Heart left ventricle (tissue), 16 donors: Measurements from ENCODE around the gene DRC3. TPM values are rescaled to one million over a fixed set of nuclear protein-coding genes. Genes with fewer than 3 reads are reported as not detected.

Experiments used
- ATAC-seq, 4 donors: fragments of 200-7000 bp; cut with Tn5 transposase; one replicate each; pipeline ENCODE4 v1.9.1; 2020 to 2022; ENCODE audit warnings: moderate library complexity in 4 of 4, mild to moderate bottlenecking in 3 of 4, moderate number of reproducible peaks in 1 of 4
- DNase-seq, 5 donors: peaks; one replicate each; pipeline ENCODE4 v3.0.0-alpha.2; 2020
- H3K27ac ChIP-seq, 12 donors: fragments of 200-600 bp; sonication (generic) in 4 of 12; one replicate each; pipeline versions ENCODE4 v1.5.0 to v1.8.0; 2016 to 2022; ENCODE audit warnings: mild to moderate bottlenecking in 2 of 12
- H3K27me3 ChIP-seq, 9 donors: fragments of 200-600 bp; sonication (generic) in 2 of 9; one replicate each; pipeline versions ENCODE4 v1.5.1 to v1.8.0; 2016 to 2022; ENCODE audit warnings: mild to moderate bottlenecking in 3 of 9
- H3K36me3 ChIP-seq, 9 donors: fragments of 200-600 bp; sonication (generic) in 2 of 9; one replicate each; pipeline versions ENCODE4 v1.5.0 to v1.8.0; 2018 to 2022; ENCODE audit warnings: mild to moderate bottlenecking in 2 of 9
- H3K4me1 ChIP-seq, 12 donors: fragments of 200-600 bp; sonication (generic) in 4 of 12; one replicate each; pipeline versions ENCODE4 v1.5.0 to v1.8.0; 2016 to 2022; ENCODE audit warnings: mild to moderate bottlenecking in 3 of 12
- H3K4me3 ChIP-seq, 12 donors: fragments of 200-600 bp; sonication (generic) in 4 of 12; one replicate each; pipeline versions ENCODE4 v1.5.0 to v1.8.0; 2017 to 2022; ENCODE audit warnings: mild to moderate bottlenecking in 9 of 12, moderate library complexity in 4 of 12
- H3K9me3 ChIP-seq, 12 donors: fragments of 200-600 bp; sonication (generic) in 4 of 12; one replicate each; pipeline versions ENCODE4 v1.5.0 to v1.8.0; 2016 to 2022; ENCODE audit warnings: mild to moderate bottlenecking in 1 of 12
- CTCF ChIP-seq, 12 donors: fragments of 200-600 bp; sonication (generic) in 4 of 12; IDR thresholded peaks; one replicate each; pipeline versions ENCODE4 v1.5.0 to v1.8.0; 2018 to 2022; ENCODE audit warnings: antibody characterized with exemption in 12 of 12, mild to moderate bottlenecking in 5 of 12
- POLR2A ChIP-seq, 2 donors: fragments of 450-650 bp; IDR thresholded peaks; one replicate each; pipeline ENCODE4 v1.6.1; 2017; ENCODE audit warnings: antibody characterized with exemption in 2 of 2, mild to moderate bottlenecking in 2 of 2, moderate library complexity in 2 of 2
- WGBS, 4 donors: extraction: QIAGEN DNeasy Blood & Tissue Kit in 2 of 4; methylation state at CpG; one replicate each; pipeline versions ENCODE4 v1.1.5 to v1.1.7; 2013 to 2018; 5-methylcytosine and 5-hydroxymethylcytosine counted together
- intact Hi-C, 10 donors: fragments of 100-400 bp; cut with DNase I; formaldehyde crosslinking; loops; one replicate each; pipeline versions ENCODE4 v1.11.1 to v1.14.2; 2022
- polyA plus RNA-seq, 2 donors: library from polyadenylated mRNA; stranded (reverse); fragments of 200-250 nt; gene quantifications; one replicate each; pipeline ENCODE4 v1.2.3, GENCODE V29; 2013
- total RNA-seq, 9 donors: library from RNA; depleted of rRNA in 2 of 9; stranded (reverse); fragments of >200 nt in 2 of 9; fragmentation: NEBNext Ultra II Directional in 3 of 9; extraction: Animal tissue kit (Norgen Biotek cat#: 25700) in 3 of 9; gene quantifications; one replicate each; pipeline versions ENCODE4 v1.1.0 to v1.2.4, GENCODE V29; 2016 to 2023
- donor health status: ischemic (EF 13 %, LVEDD 7.1; RV severe dilation, severe dysfunction).
- donor health status: healthy with polysubstance abuse.
- donor health status: DM: no; HTN: yes; CAD: no.
- donor health status: DM: no; HTN: no; CAD: no.
- donor health status: ischemic (EF 25% LVEDD 6.9; RV normal size, moderate dysfunction).
- donor health status: ischemic (EF 25% LVEDD 5.7; RV mildly dilated, moderate dysfunction).
- donor health status: healthy.
- donor health status: DM: yes; HTN: yes; CAD: no.
- donor health status: ischemic (EF 35%, LVEDD 5.7; RV mildly dilated, moderate dysfunction).
- donor health status: nonischemic (EF 11% LVEDD 7.7; RV severe dilation, severe dysfunction).
- donor health status: DM: yes; HTN: yes; CAD: no.
- donor health status: PGD.
- donor health status: ischemic (EF 29% LVEDD 5.4; RV normal size, mild dysfunction).
- donor health status: nonischemic (EF 23%, LVEDD 6.1; RV moderate dilation, normal function).

DRC3 gene
- total and polyA plus RNA-seq, 11 donors, result 0.42 to 3.7 (median 1.00) TPM

GRCh38 chr17:18040261-18040858 is 67.7 kb downstream of the DRC3 start:
- peaks cover 0 to 57% (median 32%) of the 10 kb centered on the region in 12 donors for H3K4me1 ChIP-seq
- H3K9me3 ChIP-seq, result no peaks in the 10 kb centered on the region
- DNase-seq (no peak), ATAC-seq (no peak)
- 17 to 38% (median 26%) methylated on average over 6 of the region's 6 CpGs for WGBS, 4 donors
- no peaks in the 10 kb centered on the region for H3K27me3 ChIP-seq
- H3K36me3 ChIP-seq, result peaks cover 0 to 7% (median 5%) of the 10 kb centered on the region in 9 donors
- peak overlapping the region; percentile 72 to 95 (median 88) for H3K4me3 ChIP-seq
- H3K27ac ChIP-seq, result peak overlapping the region in 7 of 12 donors; percentile 3 to 89 (median 74)
- no peak for TF ChIP-seq CTCF (IDR thresholded peaks at IDR 0.05)
- no peak for TF ChIP-seq POLR2A (IDR thresholded peaks at IDR 0.05)
- intact Hi-C loops, result no loop called here

- ATAC-seq (no peak), DNase-seq (no peak)
- no peak overlapping the region for H3K4me3 ChIP-seq
- no peaks in the 10 kb centered on the region for H3K9me3 ChIP-seq
- H3K4me1 ChIP-seq, result peaks cover 0 to 57% (median 31%) of the 10 kb centered on the region in 12 donors
- intact Hi-C loops, result no loop called here
- no peaks in the 10 kb centered on the region for H3K27me3 ChIP-seq
- 35 to 68% (median 41%) methylated on average over 1 of the region's 1 CpG for WGBS, 4 donors
- TF ChIP-seq POLR2A (IDR thresholded peaks at IDR 0.05), result no peak
- no peak for TF ChIP-seq CTCF (IDR thresholded peaks at IDR 0.05)
- H3K36me3 ChIP-seq, result peaks cover 0 to 20% (median 14%) of the 10 kb centered on the region in 9 donors
- H3K27ac ChIP-seq, result no peak overlapping the region
Observed at GRCh38 chr17:18041776-18042175, 69.1 kb downstream of the DRC3 start.

GRCh38 chr17:18042983-18043382 is 70.3 kb downstream of the DRC3 start:
- Histone ChIP-seq H3K4me3 (no peak overlapping the region), H3K27ac (no peak overlapping the region), H3K9me3 (no peaks in the 10 kb centered on the region), H3K27me3 (no peaks in the 10 kb centered on the region), H3K36me3 (peaks cover 0 to 30% (median 23%) of the 10 kb centered on the region in 9 donors), H3K4me1 (peaks cover 0 to 47% (median 27%) of the 10 kb centered on the region in 12 donors)
- TF ChIP-seq CTCF (IDR thresholded peaks at IDR 0.05) (no peak), POLR2A (IDR thresholded peaks at IDR 0.05) (no peak)
- WGBS, 4 donors, result 63 to 70% (median 66%) methylated on average over 8 of the region's 8 CpGs
- intact Hi-C loops, result no loop called here
- DNase-seq (no peak), ATAC-seq (no peak)

GRCh38 chr17:18043491-18043890 is 70.8 kb downstream of the DRC3 start:
- 31 to 58% (median 48%) methylated on average over 1 of the region's 1 CpG for WGBS, 4 donors
- Histone ChIP-seq H3K27me3 (no peaks in the 10 kb centered on the region), H3K27ac (no peak overlapping the region), H3K36me3 (peaks cover 0 to 32% (median 23%) of the 10 kb centered on the region in 9 donors), H3K4me3 (no peak overlapping the region), H3K4me1 (peaks cover 0 to 42% (median 22%) of the 10 kb centered on the region in 12 donors), H3K9me3 (no peaks in the 10 kb centered on the region)
- DNase-seq (no peak), ATAC-seq (no peak)
- intact Hi-C loops, result no loop called here
- TF ChIP-seq CTCF (IDR thresholded peaks at IDR 0.05), result peak in 7 of 12 donors; percentile 18 to 44 (median 24)
- TF ChIP-seq POLR2A (IDR thresholded peaks at IDR 0.05), result no peak
